HG02642 (cell line): ENCODE data around the gene MYCBP.

Experiments
- ATAC-seq: cut with Tn5 transposase; IDR thresholded peaks from one replicate; pipeline ENCODE4 v1.9.1; 2021; ENCODE audit warnings: mild to moderate bottlenecking; ENCODE audit not compliant: unreplicated experiment, poor library complexity

MYCBP gene

GRCh38 chr1:38826886-38827285 lies 46.3 kb downstream of the MYCBP start:
- no peak for ATAC-seq

DNA sequence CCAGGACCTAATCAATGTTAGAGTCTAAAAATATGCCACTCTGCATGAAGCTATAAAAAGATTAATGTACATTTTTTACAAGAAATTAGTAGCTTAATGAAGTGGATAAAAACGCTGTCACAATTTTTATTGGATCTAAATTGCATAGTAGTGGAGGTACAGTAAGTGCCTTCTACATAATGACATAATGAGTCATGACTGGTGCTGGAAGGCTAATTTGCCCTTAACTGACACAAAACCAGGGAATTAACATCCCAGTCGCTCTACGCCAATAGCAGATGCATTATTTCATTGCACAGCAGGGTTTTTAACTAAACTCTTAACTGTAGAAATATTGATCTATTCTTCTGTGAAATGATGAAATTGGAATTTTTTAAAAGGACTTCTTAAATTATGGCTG lies 46.9 kb downstream of the MYCBP start:
- ATAC-seq, result no peak

DNA sequence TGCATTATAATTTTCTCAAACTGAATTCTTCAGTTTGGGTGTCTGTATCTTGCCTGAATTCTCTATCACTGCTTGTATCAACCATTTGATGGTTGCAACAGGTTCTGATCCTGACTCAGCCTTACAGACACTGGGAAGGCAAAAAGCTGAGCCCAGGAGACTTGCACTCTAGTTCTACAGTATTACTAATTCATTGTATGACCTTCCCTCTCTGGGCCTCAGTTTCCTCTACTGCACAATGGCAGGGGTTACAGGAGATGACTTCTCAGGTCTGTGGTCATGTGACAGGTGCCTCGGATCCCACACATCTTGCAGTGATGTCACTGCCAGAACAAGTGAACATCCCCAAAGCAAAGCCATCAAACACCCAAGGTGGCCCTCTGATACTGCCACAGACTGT lies 52.3 kb downstream of the MYCBP start:
- ATAC-seq, result no peak

DNA sequence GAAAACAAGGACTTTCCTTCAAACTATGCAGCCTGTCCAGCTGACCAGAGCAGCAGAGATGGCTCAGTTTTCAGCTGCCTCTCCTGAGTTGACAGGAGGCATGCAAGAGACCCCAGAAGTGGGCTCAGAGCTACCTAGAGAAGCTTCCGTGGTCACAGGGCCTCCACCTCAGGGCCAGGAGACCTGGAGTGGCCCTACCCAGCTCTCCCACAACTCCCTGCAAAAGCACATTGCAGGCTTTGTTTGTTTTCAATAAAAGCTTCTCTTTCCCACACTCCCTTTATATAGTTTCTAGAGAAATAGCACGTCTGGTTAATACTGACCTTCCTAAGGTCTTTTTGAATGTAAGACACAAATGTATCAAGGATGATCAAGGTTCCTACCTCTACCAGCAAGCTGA lies 53.6 kb downstream of the MYCBP start:
- no peak for ATAC-seq

- ATAC-seq, result no peak
Measured at GRCh38 chr1:38819040-38819439, 54.1 kb downstream of the MYCBP start.

- ATAC-seq, result no peak
Measured at GRCh38 chr1:38818175-38818976, 54.8 kb downstream of the MYCBP start.

- ATAC-seq, result no peak
Measured at GRCh38 chr1:38817267-38818174, 55.6 kb downstream of the MYCBP start.

- peak; percentile 87 for ATAC-seq
Measured at GRCh38 chr1:38815903-38816627, 57.1 kb downstream of the MYCBP start.

DNA sequence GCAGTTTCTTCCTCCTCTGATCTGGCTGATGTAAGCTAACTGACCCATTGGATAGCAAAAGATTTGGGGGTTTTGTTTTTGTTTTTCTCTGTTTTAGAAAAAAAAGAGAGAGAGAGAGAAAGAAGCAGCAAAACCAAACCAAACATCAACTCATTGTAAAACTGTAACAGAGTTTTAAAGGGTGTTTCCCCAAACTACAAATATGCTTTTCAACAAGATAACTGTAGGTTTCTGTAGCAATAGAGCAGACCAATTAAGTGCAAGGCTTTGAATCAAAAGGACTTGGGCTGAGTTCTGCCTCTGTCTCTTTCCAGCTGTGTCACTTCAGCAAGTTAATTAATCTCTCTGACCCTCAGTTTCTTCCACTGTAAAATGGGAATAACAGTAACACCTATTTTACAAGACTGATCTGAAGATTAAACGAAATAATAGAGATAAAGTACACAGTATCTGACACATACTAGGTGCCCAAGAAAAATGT lies 58.1 kb downstream of the MYCBP start:
- no peak for ATAC-seq

GRCh38 chr1:38814444-38814983 lies 58.6 kb downstream of the MYCBP start:
- no peak for ATAC-seq

DNA sequence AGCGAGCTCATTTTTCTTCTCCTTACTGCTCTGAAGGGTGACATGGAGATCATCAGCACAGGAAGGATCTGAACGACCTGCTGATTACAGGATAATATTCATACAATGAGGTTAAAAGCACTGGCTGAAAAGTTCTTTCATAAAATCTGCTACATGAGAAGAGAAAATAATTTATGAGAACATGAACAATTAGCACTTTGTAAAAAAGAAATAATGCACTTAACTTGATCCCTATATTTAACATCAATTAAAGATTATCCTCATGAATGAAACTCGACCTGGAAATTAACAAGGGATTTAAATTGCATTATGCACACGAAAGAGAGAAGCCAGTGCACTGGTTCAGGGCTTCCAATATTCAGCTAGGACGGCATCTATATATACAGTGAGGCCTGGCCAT lies 60.2 kb downstream of the MYCBP start:
- no peak for ATAC-seq
